Body of pancreas (tissue), 4 donors: Measurements from ENCODE around the gene MYEOV. TPM values are rescaled to one million over a fixed set of nuclear protein-coding genes. Genes with fewer than 3 reads are reported as not detected.

ENCODE experiments used
- ATAC-seq: fragments of 150-250 bp; one replicate; pipeline ENCODE4 v1.9.1; 2016
- DNase-seq, 4 donors: peaks; one replicate each; pipeline ENCODE4 v3.0.0-alpha.2; 2019
- H3K27ac ChIP-seq, 4 donors: fragments of 200-600 bp; sonication (generic); 1 replicate in 3 of 4; 2 replicates in 1 of 4; pipeline versions ENCODE4 v1.5.1 to v1.6.1; 2016 to 2019; ENCODE audit warnings: mild to moderate bottlenecking in 1 of 4, mixed read lengths in 1 of 4, moderate library complexity in 1 of 4
- H3K27me3 ChIP-seq, 2 donors: fragments of 200-600 bp; sonication (generic); one replicate each; pipeline ENCODE4 v1.6.0; 2016; ENCODE audit warnings: mild to moderate bottlenecking in 1 of 2
- H3K36me3 ChIP-seq, 2 donors: fragments of 200-600 bp; sonication (generic); replicated peaks in 1 of 2; 2 replicates each; pipeline ENCODE4 v1.5.1; 2016; ENCODE audit warnings: low read depth in 2 of 2; ENCODE audit not compliant: insufficient read depth in 1 of 2
- H3K4me1 ChIP-seq: fragments of 200-600 bp; sonication (generic); one replicate; pipeline ENCODE4 v1.6.0; 2016
- H3K4me3 ChIP-seq, 2 donors: fragments of 200-600 bp; sonication (generic); 1 replicate in 1 of 2; 2 replicates in 1 of 2; pipeline ENCODE4 v1.5.1; 2016 to 2019
- H3K9me3 ChIP-seq, 3 donors: fragments of 200-600 bp; sonication (generic); 1 replicate in 2 of 3; 2 replicates in 1 of 3; pipeline ENCODE4 v1.5.1; 2016
- POLR2A ChIP-seq, 3 donors: fragments of 450-650 bp; IDR thresholded peaks; one replicate each; pipeline ENCODE4 v1.6.1; 2016; ENCODE audit warnings: antibody characterized with exemption in 3 of 3, mild to moderate bottlenecking in 2 of 3
- WGBS, 2 donors: methylation state at CpG; one replicate each; pipeline ENCODE4 v1.1.5; 2017; 5-methylcytosine and 5-hydroxymethylcytosine counted together
- intact Hi-C: fragments of 100-400 bp; cut with DNase I; formaldehyde crosslinking; loops from one replicate; pipeline ENCODE4 v1.15.1; 2023
- total RNA-seq, 2 donors: library from RNA; depleted of rRNA; stranded (reverse); fragments of >200 nt; gene quantifications; one replicate each; pipeline ENCODE4 v1.1.0, GENCODE V29; 2016
- TF ChIP-seq, protein P1 (sequence below), 7 experiments: fragments of 450-650 bp in 4 of 7; fragments of 200-600 bp in 3 of 7; sonication (generic) in 3 of 7; IDR thresholded peaks; one replicate each; pipeline ENCODE4 v1.5.1; 2016 to 2019; ENCODE audit warnings: antibody characterized with exemption in 7 of 7

The MYEOV gene
- total RNA-seq, 2 donors from 2014 or later: 2.3 to 7.0 TPM

DNA sequence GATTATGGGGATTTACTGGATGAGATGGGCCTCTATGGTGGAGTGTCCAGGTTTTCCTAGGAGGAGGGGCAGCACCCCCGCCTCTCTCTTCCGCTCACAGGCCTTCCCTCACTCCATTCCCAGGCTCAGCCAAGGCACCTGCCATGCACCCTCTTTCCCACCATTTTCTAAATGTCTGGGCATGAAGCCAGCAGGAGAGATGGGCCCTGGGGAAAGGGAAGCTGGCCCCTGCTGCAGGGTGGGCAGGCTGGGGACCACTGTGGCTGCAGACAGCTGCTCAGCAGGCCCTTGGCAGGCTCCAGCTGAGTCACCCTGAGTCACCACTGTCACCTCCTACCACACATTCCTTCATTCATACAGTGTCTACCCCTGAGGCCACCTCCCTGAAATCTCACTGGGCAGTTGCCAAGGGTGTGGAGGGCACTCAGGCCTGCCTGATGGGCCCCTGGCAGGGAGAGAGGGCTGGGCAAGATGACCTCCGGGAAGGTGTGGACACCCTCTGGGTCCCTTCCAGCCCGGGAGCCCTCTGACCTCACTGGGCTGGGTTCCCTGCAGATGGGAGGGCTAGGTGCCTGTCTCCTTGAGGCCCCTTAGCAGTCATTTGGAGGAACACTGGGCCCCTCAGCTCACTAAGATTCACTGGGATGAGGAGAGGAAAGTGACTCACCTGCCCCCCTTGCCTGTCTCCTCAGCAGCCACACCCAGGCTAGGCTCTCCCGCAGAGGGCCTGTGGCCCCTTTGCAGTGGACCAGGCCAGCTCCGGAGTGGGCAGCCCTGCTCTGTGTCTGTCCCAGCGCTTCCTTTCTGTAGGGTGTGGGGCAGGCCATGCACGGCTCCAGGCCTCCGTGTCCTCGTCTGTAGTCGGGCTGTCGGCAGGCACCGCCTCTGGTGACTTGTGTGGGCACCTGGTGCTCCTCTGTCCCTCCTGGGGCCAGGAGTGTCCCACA, 7.8 kb downstream of the MYEOV start:
- WGBS, 2 donors: 93 to 98% methylated on average over 5 to 11 of the region's 13 CpGs
- peaks cover 36% of the 10 kb centered on the region for H3K4me1 ChIP-seq
- ATAC-seq (no peak), DNase-seq (peak in 3 of 4 donors; percentile 21 to 52 (median 40))
- peak overlapping the region in 2 of 4 donors; percentile 26 for H3K27ac ChIP-seq
- no peaks in the 10 kb centered on the region for H3K9me3 ChIP-seq
- no peak for TF ChIP-seq POLR2A (IDR thresholded peaks at IDR 0.05)
- TF ChIP-seq, protein P1, sequence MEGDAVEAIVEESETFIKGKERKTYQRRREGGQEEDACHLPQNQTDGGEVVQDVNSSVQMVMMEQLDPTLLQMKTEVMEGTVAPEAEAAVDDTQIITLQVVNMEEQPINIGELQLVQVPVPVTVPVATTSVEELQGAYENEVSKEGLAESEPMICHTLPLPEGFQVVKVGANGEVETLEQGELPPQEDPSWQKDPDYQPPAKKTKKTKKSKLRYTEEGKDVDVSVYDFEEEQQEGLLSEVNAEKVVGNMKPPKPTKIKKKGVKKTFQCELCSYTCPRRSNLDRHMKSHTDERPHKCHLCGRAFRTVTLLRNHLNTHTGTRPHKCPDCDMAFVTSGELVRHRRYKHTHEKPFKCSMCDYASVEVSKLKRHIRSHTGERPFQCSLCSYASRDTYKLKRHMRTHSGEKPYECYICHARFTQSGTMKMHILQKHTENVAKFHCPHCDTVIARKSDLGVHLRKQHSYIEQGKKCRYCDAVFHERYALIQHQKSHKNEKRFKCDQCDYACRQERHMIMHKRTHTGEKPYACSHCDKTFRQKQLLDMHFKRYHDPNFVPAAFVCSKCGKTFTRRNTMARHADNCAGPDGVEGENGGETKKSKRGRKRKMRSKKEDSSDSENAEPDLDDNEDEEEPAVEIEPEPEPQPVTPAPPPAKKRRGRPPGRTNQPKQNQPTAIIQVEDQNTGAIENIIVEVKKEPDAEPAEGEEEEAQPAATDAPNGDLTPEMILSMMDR (IDR thresholded peaks at IDR 0.05): no peak
- no peak overlapping the region for H3K4me3 ChIP-seq
- no peaks in the 10 kb centered on the region for H3K27me3 ChIP-seq
- H3K36me3 ChIP-seq: no peaks in the 10 kb centered on the region
- intact Hi-C loops: no loop called here

DNA sequence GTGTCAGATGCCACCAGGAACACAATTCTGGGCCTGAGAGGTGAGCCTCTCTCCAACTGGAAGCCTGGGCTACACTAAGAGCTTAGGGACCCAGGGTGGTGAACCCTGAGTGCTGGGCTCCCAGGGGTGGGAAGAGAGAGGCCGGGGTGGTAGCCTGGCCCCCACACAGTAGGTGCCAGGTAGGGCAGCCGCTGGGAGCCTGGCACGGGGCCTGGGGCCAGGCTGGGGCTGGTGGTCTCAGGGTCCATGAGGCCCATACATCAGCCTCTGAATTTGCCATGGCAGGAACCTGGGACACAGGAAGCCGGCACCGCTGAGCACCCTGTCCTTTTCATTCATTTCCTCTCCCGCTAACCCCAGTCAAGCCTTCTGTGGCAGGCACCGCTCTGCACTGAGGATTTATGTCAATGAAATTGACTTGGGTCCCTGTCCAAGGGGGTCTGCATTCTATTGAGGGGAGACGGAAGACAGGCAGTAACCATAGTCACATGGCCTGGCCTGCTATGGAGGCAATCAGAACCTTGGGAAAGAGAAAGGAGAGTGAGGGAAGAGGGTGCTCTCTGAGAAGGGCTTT, 8.6 kb downstream of the MYEOV start:
- TF ChIP-seq, protein P1 (IDR thresholded peaks at IDR 0.05): no peak
- no peak for TF ChIP-seq POLR2A (IDR thresholded peaks at IDR 0.05)

DNA sequence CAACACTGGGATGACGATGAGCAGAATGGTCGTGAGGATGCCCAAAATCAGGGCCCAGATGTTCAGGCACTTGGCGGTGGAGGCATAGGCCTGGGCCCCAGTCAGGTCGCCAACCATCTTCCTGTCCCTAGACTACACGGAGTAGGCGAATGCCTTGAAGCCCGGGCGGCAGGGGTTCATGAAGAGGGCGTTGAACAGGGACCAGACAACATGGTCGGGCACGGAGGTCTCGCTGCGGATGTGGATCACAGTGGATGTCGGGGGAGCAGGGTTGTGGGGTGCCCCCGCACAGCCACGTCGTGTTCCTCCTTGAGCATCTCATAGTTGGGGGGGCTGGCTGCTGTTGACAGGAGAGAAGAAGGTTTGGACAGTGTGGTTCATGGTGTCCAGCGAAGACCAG, 9.5 kb downstream of the MYEOV start:
- H3K27ac ChIP-seq: no peak overlapping the region
- intact Hi-C loops: no loop called here
- ATAC-seq (no peak), DNase-seq (peak in 1 of 4 donors; percentile 9)
- TF ChIP-seq POLR2A (IDR thresholded peaks at IDR 0.05): no peak
- TF ChIP-seq, protein P1 (IDR thresholded peaks at IDR 0.05): no peak
- H3K9me3 ChIP-seq: no peaks in the 10 kb centered on the region
- H3K27me3 ChIP-seq: no peaks in the 10 kb centered on the region
- no peak overlapping the region for H3K4me3 ChIP-seq
- H3K4me1 ChIP-seq: peaks cover 19% of the 10 kb centered on the region
- 89 to 90% methylated on average over 13 to 18 of the region's 18 CpGs for WGBS, 2 donors
- no peaks in the 10 kb centered on the region for H3K36me3 ChIP-seq

More for the DNA sequence above, 8.6 kb downstream of the MYEOV start:
- Histone ChIP-seq H3K9me3 (no peaks in the 10 kb centered on the region), H3K36me3 (no peaks in the 10 kb centered on the region), H3K4me1 (peaks cover 28% of the 10 kb centered on the region), H3K27me3 (no peaks in the 10 kb centered on the region), H3K4me3 (no peak overlapping the region), H3K27ac (peak overlapping the region in 1 of 4 donors; percentile 26)
- 90 to 91% methylated on average over 5 to 8 of the region's 8 CpGs for WGBS, 2 donors
- DNase-seq: peak in 1 of 4 donors; percentile 8
- no peak for ATAC-seq
- intact Hi-C loops: no loop called here

DNA sequence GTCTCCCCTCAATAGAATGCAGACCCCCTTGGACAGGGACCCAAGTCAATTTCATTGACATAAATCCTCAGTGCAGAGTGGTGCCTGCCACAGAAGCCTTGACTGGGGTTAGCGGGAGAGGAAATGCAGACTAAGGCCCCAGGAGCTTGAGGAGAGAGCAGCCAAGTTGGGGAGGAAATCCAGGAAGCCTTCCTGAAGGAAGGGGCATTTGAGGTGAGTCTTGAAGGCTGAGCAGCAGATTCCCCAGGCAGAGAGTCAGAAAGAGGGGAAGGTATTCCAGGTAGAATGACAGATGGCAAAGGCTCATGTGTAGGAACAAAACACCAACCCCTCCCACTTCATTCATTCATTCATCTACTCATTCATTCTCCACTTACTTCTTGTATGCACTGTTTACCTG, 10.3 kb downstream of the MYEOV start:
- no peaks in the 10 kb centered on the region for H3K27me3 ChIP-seq
- no peak for TF ChIP-seq POLR2A (IDR thresholded peaks at IDR 0.05)
- TF ChIP-seq, protein P1 (IDR thresholded peaks at IDR 0.05): no peak
- WGBS, 2 donors: 82 to 94% methylated on average over 1 of the region's 1 CpG
- no peaks in the 10 kb centered on the region for H3K36me3 ChIP-seq
- peaks cover 12% of the 10 kb centered on the region for H3K4me1 ChIP-seq
- no peak for DNase-seq
- intact Hi-C loops: no loop called here
- no peak overlapping the region for H3K4me3 ChIP-seq
- no peak overlapping the region for H3K27ac ChIP-seq
- no peak for ATAC-seq
- H3K9me3 ChIP-seq: no peaks in the 10 kb centered on the region
